ENCODE results near the gene TEDC2.

DNA sequence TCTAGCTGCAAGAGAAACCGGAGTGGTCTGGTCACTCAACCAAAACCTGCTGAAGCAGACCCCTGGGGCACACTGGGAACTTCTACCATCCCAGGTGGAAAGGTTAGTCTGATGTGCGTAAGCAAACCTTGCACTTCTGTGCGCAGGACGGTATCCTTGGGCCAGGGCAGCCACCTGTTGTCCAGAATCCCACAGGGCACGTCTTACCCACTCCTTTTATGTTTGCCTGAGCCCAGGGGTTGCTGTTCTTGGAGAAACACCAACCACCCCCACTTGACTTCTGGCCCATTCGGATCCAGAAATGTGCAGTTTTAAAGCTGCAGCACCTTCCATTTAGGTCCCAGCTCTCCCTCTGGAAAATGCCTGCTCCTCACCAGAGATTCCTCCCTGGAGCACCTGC is 33.7 kb downstream of the TEDC2 start:
- TF ChIP-seq, protein P1, sequence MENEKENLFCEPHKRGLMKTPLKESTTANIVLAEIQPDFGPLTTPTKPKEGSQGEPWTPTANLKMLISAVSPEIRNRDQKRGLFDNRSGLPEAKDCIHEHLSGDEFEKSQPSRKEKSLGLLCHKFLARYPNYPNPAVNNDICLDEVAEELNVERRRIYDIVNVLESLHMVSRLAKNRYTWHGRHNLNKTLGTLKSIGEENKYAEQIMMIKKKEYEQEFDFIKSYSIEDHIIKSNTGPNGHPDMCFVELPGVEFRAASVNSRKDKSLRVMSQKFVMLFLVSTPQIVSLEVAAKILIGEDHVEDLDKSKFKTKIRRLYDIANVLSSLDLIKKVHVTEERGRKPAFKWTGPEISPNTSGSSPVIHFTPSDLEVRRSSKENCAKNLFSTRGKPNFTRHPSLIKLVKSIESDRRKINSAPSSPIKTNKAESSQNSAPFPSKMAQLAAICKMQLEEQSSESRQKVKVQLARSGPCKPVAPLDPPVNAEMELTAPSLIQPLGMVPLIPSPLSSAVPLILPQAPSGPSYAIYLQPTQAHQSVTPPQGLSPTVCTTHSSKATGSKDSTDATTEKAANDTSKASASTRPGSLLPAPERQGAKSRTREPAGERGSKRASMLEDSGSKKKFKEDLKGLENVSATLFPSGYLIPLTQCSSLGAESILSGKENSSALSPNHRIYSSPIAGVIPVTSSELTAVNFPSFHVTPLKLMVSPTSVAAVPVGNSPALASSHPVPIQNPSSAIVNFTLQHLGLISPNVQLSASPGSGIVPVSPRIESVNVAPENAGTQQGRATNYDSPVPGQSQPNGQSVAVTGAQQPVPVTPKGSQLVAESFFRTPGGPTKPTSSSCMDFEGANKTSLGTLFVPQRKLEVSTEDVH (IDR thresholded peaks at IDR 0.05; ENCODE audit: low read depth, partially characterized antibody), result no peak
- TF ChIP-seq ZNF197 (CRISPR knock-in tag; IDR thresholded peaks at IDR 0.05; ENCODE audit: low read depth), result no peak
- TF ChIP-seq SMARCC2 (IDR thresholded peaks at IDR 0.05; ENCODE audit: low read depth), result no peak

Data from K562 (cell line).